Esophagus muscularis mucosa (tissue), 4 donors: ENCODE results near the gene CCDC158. TPM values are rescaled to one million over a fixed set of nuclear protein-coding genes. Genes with fewer than 3 reads are reported as not detected.

Source experiments
- DNase-seq: peaks from one replicate; pipeline ENCODE4 v3.0.0-alpha.2; 2017; ENCODE audit errors: extremely low spot score
- H3K27ac ChIP-seq, 4 donors: fragments of 200-600 bp; sonication (generic); replicated peaks in 1 of 4; 1 replicate in 3 of 4; 2 replicates in 1 of 4; pipeline ENCODE4 v1.5.1; 2016 to 2019; ENCODE audit warnings: mild to moderate bottlenecking in 1 of 4
- H3K27me3 ChIP-seq, 4 donors: fragments of 200-600 bp; sonication (generic); one replicate each; pipeline versions ENCODE4 v1.5.1 to v1.6.0; 2016 to 2019
- H3K36me3 ChIP-seq, 4 donors: fragments of 200-600 bp; sonication (generic); one replicate each; pipeline ENCODE4 v1.5.1; 2016 to 2019
- H3K4me1 ChIP-seq, 4 donors: fragments of 200-600 bp; sonication (generic); one replicate each; pipeline ENCODE4 v1.5.1; 2016 to 2019
- H3K4me3 ChIP-seq, 4 donors: fragments of 200-600 bp; sonication (generic); 1 replicate in 2 of 4; 2 replicates in 2 of 4; pipeline ENCODE4 v1.5.1; 2016 to 2019; ENCODE audit warnings: mild to moderate bottlenecking in 4 of 4, moderate library complexity in 1 of 4
- H3K9me3 ChIP-seq, 4 donors: fragments of 200-600 bp; sonication (generic); 1 replicate in 3 of 4; 2 replicates in 1 of 4; pipeline ENCODE4 v1.5.1; 2016 to 2019
- CTCF ChIP-seq, 3 experiments: fragments of 200-600 bp in 2 of 3; fragments of 450-650 bp in 1 of 3; sonication (generic) in 2 of 3; IDR thresholded peaks; one replicate each; pipeline ENCODE4 v1.5.1; 2017 to 2019; ENCODE audit warnings: antibody characterized with exemption in 3 of 3, mild to moderate bottlenecking in 2 of 3, moderate library complexity in 1 of 3
- EP300 ChIP-seq: sonication (generic); formaldehyde crosslinking; IDR thresholded peaks from one replicate; pipeline ENCODE4 v1.6.1; 2017; ENCODE audit warnings: antibody characterized with exemption
- POLR2A ChIP-seq: fragments of 450-650 bp; IDR thresholded peaks from one replicate; pipeline ENCODE4 v1.6.1; 2017; ENCODE audit warnings: antibody characterized with exemption, moderate library complexity, mild to moderate bottlenecking, low read depth
- POLR2AphosphoS5 ChIP-seq, 2 donors: sonication (generic); formaldehyde crosslinking; IDR thresholded peaks; one replicate each; pipeline ENCODE4 v1.6.1; 2017; ENCODE audit warnings: antibody characterized with exemption in 2 of 2
- WGBS: methylation state at CpG from one replicate; pipeline ENCODE4 v1.1.5; 2018; 5-methylcytosine and 5-hydroxymethylcytosine counted together
- intact Hi-C: fragments of 100-400 bp; cut with DNase I; formaldehyde crosslinking; loops from one replicate; pipeline ENCODE4 v1.15.1; 2023
- total RNA-seq, 4 donors: library from RNA; depleted of rRNA; stranded (reverse); fragments of >200 nt; gene quantifications; one replicate each; pipeline versions ENCODE4 v1.1.0 to v1.2.1, GENCODE V29; 2016

CCDC158 gene
- total RNA-seq, 4 donors from 2014 or later, result 0.66 to 1.8 (median 1.3) TPM

DNA sequence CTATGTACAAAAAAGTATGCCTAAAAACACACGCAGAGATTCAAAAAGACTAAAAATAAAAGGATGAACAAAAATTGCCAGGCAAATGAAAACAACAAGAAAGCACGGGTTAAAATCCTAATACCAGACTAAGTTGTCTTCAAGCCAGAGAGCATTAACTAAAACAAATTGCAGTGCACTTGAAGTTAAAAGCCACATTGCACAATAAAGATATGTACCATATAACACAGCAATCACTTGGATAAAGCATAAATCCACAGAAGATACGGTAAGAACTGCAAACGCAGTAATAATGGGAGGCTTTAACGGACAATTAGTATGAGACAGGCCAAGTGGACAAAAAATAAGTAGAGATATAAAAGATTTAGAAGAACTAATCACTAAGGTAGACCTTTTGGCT, 14.9 kb downstream of the CCDC158 start:
- 88% methylated on average over 5 of the region's 5 CpGs for WGBS
- no peak for DNase-seq

DNA sequence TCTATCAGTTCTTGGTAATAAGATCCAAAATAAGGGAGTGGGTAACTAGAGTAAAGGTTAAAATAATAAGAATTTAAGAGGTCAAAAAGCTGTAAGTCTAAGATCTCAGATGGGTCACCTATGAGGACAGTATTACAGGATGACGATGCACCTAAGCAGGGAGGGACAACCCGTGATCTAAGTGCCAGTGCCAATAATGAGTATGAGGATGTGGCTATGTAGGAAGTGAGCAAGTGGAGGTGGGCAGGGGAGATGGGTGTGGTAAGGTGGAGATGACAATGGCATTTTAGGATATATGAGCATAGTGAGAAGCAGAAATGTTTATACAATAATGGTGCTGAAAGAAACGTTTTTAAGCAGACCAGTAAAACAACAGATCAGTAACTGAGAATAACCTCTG, 19.3 kb downstream of the CCDC158 start:
- Histone ChIP-seq H3K4me1 (no peaks in the 10 kb centered on the region), H3K27ac (no peak overlapping the region), H3K9me3 (no peaks in the 10 kb centered on the region), H3K36me3 (no peaks in the 10 kb centered on the region), H3K4me3 (no peak overlapping the region), H3K27me3 (no peaks in the 10 kb centered on the region)
- no peak for DNase-seq
- TF ChIP-seq POLR2A, result no peak
- TF ChIP-seq CTCF (IDR thresholded peaks at IDR 0.05), result no peak
- no peak for TF ChIP-seq POLR2AphosphoS5 (IDR thresholded peaks at IDR 0.05)
- TF ChIP-seq EP300, result no peak
- intact Hi-C loops, result no loop called here
- WGBS, result 63% methylated on average over 3 of the region's 3 CpGs

More for the DNA sequence above, 14.9 kb downstream of the CCDC158 start:
- Histone ChIP-seq H3K4me3 (no peak overlapping the region), H3K9me3 (no peaks in the 10 kb centered on the region), H3K36me3 (no peaks in the 10 kb centered on the region), H3K4me1 (no peaks in the 10 kb centered on the region), H3K27ac (no peak overlapping the region), H3K27me3 (no peaks in the 10 kb centered on the region)
- TF ChIP-seq POLR2AphosphoS5 (IDR thresholded peaks at IDR 0.05), result no peak
- intact Hi-C loops, result no loop called here

DNA sequence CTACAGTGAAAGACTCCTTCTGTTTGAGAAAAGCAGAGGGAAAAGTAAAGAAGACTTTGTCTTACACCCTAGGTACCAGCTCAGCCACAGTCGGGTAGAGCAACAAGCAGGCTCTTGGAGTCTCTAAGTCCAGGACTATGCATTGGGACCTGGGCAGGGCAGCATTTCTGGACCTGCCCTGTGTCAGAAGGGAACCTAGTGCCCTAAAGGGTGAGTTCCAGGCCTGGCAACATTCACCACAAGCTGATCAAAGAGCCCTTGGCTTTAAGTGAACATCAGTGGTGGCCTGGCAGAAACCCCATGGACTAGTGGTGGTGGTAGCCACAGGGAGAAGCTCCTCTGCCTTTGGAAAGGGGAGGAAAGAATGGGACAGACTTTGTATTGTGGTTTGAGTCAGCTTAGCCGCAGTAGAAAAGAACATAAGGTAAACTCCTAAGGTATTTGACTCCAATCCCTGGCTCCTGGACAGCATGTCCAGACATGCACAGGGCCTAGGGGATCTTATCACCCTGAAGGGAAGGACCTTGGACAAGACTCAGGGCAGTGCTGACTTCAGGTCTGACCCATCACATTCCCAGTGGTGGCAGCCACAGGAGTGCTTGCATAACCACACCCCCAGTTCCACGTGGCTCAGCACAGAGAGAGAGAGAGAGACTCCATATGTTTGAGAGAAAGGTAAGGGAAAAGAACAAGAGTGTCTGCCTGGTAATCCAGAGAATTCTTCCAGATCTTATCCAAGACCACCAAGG, 32.6 kb downstream of the CCDC158 start:
- Histone ChIP-seq H3K4me1 (no peaks in the 10 kb centered on the region), H3K27ac (no peak overlapping the region), H3K36me3 (no peaks in the 10 kb centered on the region), H3K9me3 (peaks cover 0 to 4% (median 0%) of the 10 kb centered on the region in 4 donors), H3K4me3 (no peak overlapping the region), H3K27me3 (no peaks in the 10 kb centered on the region)
- intact Hi-C loops, result no loop called here
- WGBS, result 81% methylated on average over 3 of the region's 3 CpGs
- TF ChIP-seq POLR2A (no peak), POLR2AphosphoS5 (IDR thresholded peaks at IDR 0.05) (no peak)
- no peak for DNase-seq

DNA sequence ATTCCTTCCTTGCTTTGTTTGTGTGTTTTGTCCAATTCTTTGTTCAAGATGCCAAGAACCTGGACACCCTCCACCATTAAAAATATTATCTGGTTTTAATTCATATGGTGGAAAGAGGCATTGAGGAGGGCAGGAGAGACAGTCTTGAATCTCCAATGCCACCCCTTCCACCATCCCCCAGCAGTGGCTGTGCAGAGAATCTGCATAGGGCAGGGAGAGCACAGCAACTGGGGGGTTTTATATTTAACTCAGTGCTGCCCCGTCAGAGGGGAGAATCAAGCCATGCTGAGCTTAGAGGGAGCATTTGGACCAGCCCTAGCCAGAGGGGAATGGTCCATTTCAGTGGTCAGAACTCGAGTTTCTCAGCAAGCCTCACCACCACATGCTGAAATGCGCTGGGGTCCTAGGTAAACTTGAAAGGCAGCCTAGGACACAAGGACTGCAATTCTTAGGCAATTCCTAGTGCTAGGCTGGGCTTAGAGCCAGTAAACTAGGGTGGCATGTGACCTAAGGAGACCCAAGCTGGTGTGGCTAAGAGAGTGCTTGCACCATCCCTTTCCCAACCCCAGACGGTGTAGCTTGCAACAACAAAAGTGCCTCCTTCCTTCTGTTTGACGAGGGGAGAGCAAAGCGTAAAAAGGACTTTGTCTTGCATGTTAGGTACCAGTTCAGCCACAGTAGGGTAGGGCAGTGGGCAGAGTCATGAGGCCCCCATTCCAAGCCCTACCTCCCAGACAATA, 34.2 kb downstream of the CCDC158 start:
- Histone ChIP-seq H3K4me3 (no peak overlapping the region), H3K36me3 (no peaks in the 10 kb centered on the region), H3K9me3 (no peaks in the 10 kb centered on the region), H3K27me3 (no peaks in the 10 kb centered on the region), H3K4me1 (no peaks in the 10 kb centered on the region), H3K27ac (no peak overlapping the region)
- intact Hi-C loops, result no loop called here
- DNase-seq, result no peak
- TF ChIP-seq CTCF (IDR thresholded peaks at IDR 0.05) (no peak), EP300 (no peak), POLR2AphosphoS5 (IDR thresholded peaks at IDR 0.05) (no peak), POLR2A (no peak)
- WGBS, result 90% methylated on average over 6 of the region's 6 CpGs

- H3K36me3 ChIP-seq, result no peaks in the 10 kb centered on the region
- H3K9me3 ChIP-seq, result no peaks in the 10 kb centered on the region
- 91% methylated on average over 6 of the region's 6 CpGs for WGBS
- no peak overlapping the region for H3K27ac ChIP-seq
- H3K4me1 ChIP-seq, result no peaks in the 10 kb centered on the region
- intact Hi-C loops, result no loop called here
- DNase-seq, result no peak
- no peaks in the 10 kb centered on the region for H3K27me3 ChIP-seq
- no peak overlapping the region for H3K4me3 ChIP-seq
- no peak for TF ChIP-seq CTCF (IDR thresholded peaks at IDR 0.05)
- no peak for TF ChIP-seq POLR2AphosphoS5 (IDR thresholded peaks at IDR 0.05)
- no peak for TF ChIP-seq POLR2A
- TF ChIP-seq EP300, result no peak
These were observed 35.0 kb downstream of the CCDC158 start for GRCh38 chr4:76385974-76386373.
